PFSK-1 (cell line): Measurements from ENCODE around the gene DCC.

ENCODE experiments used
- POLR2AphosphoS5 ChIP-seq: IDR thresholded peaks from 2 replicates; pipeline ENCODE4 v1.6.1; 2012; ENCODE audit warnings: low read depth, mild to moderate bottlenecking, control low read depth, low read length, moderate library complexity
- REST ChIP-seq, 2 experiments: IDR thresholded peaks; 2 replicates each; pipeline versions ENCODE4 v1.6.1 to v1.8.0; 2011 to 2012; ENCODE audit warnings: low read depth in 2 of 2, low read length in 2 of 2, control low read depth in 1 of 2, inconsistent platforms in 1 of 2, mild to moderate bottlenecking in 1 of 2, moderate library complexity in 1 of 2; ENCODE audit not compliant: insufficient read depth in 1 of 2
- SIN3A ChIP-seq: IDR thresholded peaks from 2 replicates; pipeline ENCODE4 v1.6.1; 2012; ENCODE audit warnings: mild to moderate bottlenecking, low read length, moderate library complexity, borderline replicate concordance; ENCODE audit not compliant: insufficient read depth
- TAF1 ChIP-seq: IDR thresholded peaks from 2 replicates; pipeline ENCODE4 v1.6.1; 2012; ENCODE audit warnings: low read length, control low read depth, borderline replicate concordance; ENCODE audit not compliant: insufficient read depth

GRCh38 chr18:52582061-52582460 is 242.1 kb downstream of the DCC start:
- TF ChIP-seq SIN3A (no peak), POLR2AphosphoS5 (no peak), REST (IDR thresholded peaks at IDR 0.05; ENCODE audit: insufficient read depth in 1 of 2, low read depth in 2 of 2, low read length in 2 of 2) (no peak), TAF1 (no peak)
